Measurements from ENCODE around the gene ACTG1.

The ACTG1 gene

GRCh38 chr17:81518113-81518784 lies 5.7 kb upstream of the ACTG1 start:
- in situ Hi-C loops (cut with MboI; ENCODE audit: low sequenced_read_pairs): no loop called here

- in situ Hi-C loops (cut with MboI; ENCODE audit: low sequenced_read_pairs): no loop called here
These were observed 4.9 kb upstream of the ACTG1 start for GRCh38 chr17:81517339-81518112.

GRCh38 chr17:81517009-81517338 lies 4.4 kb upstream of the ACTG1 start:
- in situ Hi-C loops (cut with MboI; ENCODE audit: low sequenced_read_pairs): no loop called here

- in situ Hi-C loops (cut with MboI; ENCODE audit: low sequenced_read_pairs): no loop called here
These were observed 3.8 kb upstream of the ACTG1 start for GRCh38 chr17:81516439-81516838.

- in situ Hi-C loops (cut with MboI; ENCODE audit: low sequenced_read_pairs): no loop called here
These were observed 3.0 kb upstream of the ACTG1 start for GRCh38 chr17:81515530-81516041.

- in situ Hi-C loops (cut with MboI; ENCODE audit: low sequenced_read_pairs): no loop called here
These were observed 2.3 kb upstream of the ACTG1 start for GRCh38 chr17:81514739-81515529.

GRCh38 chr17:81514489-81514738 lies 1.8 kb upstream of the ACTG1 start:
- in situ Hi-C loops (cut with MboI; ENCODE audit: low sequenced_read_pairs): no loop called here

GRCh38 chr17:81513753-81514488 lies 1.3 kb upstream of the ACTG1 start:
- in situ Hi-C loops (cut with MboI; ENCODE audit: low sequenced_read_pairs): no loop called here

- in situ Hi-C loops (cut with MboI; ENCODE audit: low sequenced_read_pairs): no loop called here
These were observed 763 bp upstream of the ACTG1 start for GRCh38 chr17:81513372-81513752.

GRCh38 chr17:81511804-81512561 lies 616 bp downstream of the ACTG1 start:
- in situ Hi-C loops (cut with MboI; ENCODE audit: low sequenced_read_pairs): no loop called here

- in situ Hi-C loops (cut with MboI; ENCODE audit: low sequenced_read_pairs): no loop called here
These were observed 1.1 kb downstream of the ACTG1 start for GRCh38 chr17:81511554-81511803.

GRCh38 chr17:81510785-81511553 lies 1.6 kb downstream of the ACTG1 start:
- in situ Hi-C loops (cut with MboI; ENCODE audit: low sequenced_read_pairs): no loop called here

GRCh38 chr17:81509972-81510784 lies 2.4 kb downstream of the ACTG1 start:
- in situ Hi-C loops (cut with MboI; ENCODE audit: low sequenced_read_pairs): no loop called here

- in situ Hi-C loops (cut with MboI; ENCODE audit: low sequenced_read_pairs): no loop called here
These were observed 3.2 kb downstream of the ACTG1 start for GRCh38 chr17:81509207-81509971.

- in situ Hi-C loops (cut with MboI; ENCODE audit: low sequenced_read_pairs): no loop called here
These were observed 3.9 kb downstream of the ACTG1 start for GRCh38 chr17:81508639-81509206.

- in situ Hi-C loops (cut with MboI; ENCODE audit: low sequenced_read_pairs): no loop called here
These were observed 9.0 kb downstream of the ACTG1 start for GRCh38 chr17:81503619-81504018.

- in situ Hi-C loops (cut with MboI; ENCODE audit: low sequenced_read_pairs): no loop called here
These were observed 10.1 kb downstream of the ACTG1 start for GRCh38 chr17:81502471-81503017.

- in situ Hi-C loops (cut with MboI; ENCODE audit: low sequenced_read_pairs): no loop called here
These were observed 12.6 kb downstream of the ACTG1 start for GRCh38 chr17:81500047-81500446.
